Lower leg skin (tissue), 3 donors: ENCODE data around the gene LHFPL3.

Source experiments
- POLR2A ChIP-seq, 2 donors: fragments of 450-650 bp; IDR thresholded peaks; one replicate each; pipeline ENCODE4 v1.6.1; 2016 to 2017; ENCODE audit warnings: antibody characterized with exemption in 2 of 2, mild to moderate bottlenecking in 1 of 2, moderate library complexity in 1 of 2
- TF ChIP-seq, protein P1 (sequence below), 3 donors: fragments of 450-650 bp; IDR thresholded peaks; one replicate each; pipeline ENCODE4 v1.5.1; 2016; ENCODE audit warnings: antibody characterized with exemption in 3 of 3, mild to moderate bottlenecking in 3 of 3, moderate library complexity in 2 of 3

DNA sequence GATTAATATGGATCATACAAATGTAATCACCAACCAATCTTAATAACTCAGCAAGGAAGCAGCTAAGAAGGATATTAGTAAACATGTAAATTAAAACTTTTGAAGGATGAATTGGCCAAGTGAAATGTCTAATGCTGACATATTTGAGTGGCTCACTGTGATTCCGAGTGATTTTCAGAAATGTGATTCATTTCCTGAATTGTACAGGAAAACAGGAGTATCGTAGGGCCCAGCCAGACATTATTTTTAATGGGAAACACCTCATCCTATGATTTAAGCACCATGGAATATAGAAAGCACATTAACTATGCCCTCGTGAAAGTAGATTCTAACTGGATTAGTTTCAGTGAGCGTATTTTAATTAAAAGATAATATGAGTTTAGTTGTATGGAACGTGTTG is 82.3 kb downstream of the LHFPL3 start:
- no peak for TF ChIP-seq POLR2A (IDR thresholded peaks at IDR 0.05)
- TF ChIP-seq, protein P1, sequence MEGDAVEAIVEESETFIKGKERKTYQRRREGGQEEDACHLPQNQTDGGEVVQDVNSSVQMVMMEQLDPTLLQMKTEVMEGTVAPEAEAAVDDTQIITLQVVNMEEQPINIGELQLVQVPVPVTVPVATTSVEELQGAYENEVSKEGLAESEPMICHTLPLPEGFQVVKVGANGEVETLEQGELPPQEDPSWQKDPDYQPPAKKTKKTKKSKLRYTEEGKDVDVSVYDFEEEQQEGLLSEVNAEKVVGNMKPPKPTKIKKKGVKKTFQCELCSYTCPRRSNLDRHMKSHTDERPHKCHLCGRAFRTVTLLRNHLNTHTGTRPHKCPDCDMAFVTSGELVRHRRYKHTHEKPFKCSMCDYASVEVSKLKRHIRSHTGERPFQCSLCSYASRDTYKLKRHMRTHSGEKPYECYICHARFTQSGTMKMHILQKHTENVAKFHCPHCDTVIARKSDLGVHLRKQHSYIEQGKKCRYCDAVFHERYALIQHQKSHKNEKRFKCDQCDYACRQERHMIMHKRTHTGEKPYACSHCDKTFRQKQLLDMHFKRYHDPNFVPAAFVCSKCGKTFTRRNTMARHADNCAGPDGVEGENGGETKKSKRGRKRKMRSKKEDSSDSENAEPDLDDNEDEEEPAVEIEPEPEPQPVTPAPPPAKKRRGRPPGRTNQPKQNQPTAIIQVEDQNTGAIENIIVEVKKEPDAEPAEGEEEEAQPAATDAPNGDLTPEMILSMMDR (IDR thresholded peaks at IDR 0.05): no peak
